Erythroblast (primary cell): Measurements from ENCODE around the gene NUDT13.

Experiments used
- GATA1 ChIP-seq: IDR thresholded peaks from 2 replicates; pipeline ENCODE4 v1.6.1; 2011; ENCODE audit warnings: low read depth, mild to moderate bottlenecking, control low read depth, low read length, moderate library complexity
- POLR2A ChIP-seq: IDR thresholded peaks from 2 replicates; pipeline ENCODE4 v1.6.1; 2011; ENCODE audit warnings: mild to moderate bottlenecking, low read length

DNA sequence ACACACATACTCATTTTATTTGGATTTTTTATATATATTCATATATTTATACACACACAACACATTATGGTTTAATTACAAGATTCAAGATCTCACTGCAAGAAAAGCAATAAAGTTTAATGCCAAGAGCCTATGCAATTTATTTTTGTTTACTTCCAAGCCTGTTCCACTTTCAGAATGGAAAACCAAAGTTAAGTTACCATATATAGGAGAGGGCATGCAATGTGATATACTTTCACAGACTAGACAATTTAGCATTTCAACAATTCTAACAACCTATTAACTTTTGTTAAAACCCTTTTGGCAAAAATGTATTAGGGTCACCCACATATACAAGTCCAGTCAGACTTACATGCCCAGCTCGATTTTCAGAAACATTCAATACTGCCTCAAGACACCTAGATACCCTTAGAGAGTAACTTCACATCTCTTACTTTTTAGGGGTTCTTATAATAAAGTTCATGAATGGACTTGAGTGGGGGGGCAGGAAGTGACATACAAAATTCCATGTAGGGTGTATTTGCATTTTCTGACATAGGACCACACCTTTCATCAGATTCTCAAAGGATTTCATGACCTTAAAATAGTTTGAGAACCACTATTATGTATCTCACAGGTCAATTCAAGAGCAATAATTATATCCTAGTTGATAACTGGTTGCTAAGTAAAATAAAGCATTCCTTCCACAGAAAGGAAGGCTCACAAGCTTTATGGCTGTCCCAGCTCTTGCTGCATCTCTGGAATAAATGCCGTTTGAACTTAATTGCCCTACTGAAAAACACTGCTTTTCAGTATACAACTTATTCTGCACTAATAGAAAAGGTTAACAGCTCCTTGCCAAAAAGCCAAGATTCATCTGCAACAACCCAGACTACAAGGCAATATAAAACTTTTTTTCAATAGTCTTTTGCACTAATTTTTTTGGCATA, 16.1 kb upstream of the NUDT13 start:
- TF ChIP-seq POLR2A, result no peak
- no peak for TF ChIP-seq GATA1
